WTC11 (cell line): ENCODE data around the gene PAPOLA. TPM values are rescaled to one million over a fixed set of nuclear protein-coding genes. Genes with fewer than 3 reads are reported as not detected.
A peak's percentile ranks its signal among the peaks of the same experiment; 100 is the strongest.

Experiments used
- ATAC-seq: fragments of 200-7000 bp; cut with Tn5 transposase; 2 replicates; pipeline ENCODE4 v1.10.0; 2021; ENCODE audit warnings: mild to moderate bottlenecking, moderate library complexity
- CTCF ChIA-PET: fragments of 300-600 bp; sonication (Branson Sonifier 250); formaldehyde crosslinking; loops from one replicate; lab custom pipeline; 2021; ENCODE audit warnings: antibody characterized with exemption; lab: Charles Lee
- POLR2A ChIA-PET: fragments of 350-600 bp; sonication (Branson Sonifier 250); formaldehyde crosslinking; loops from one replicate; lab custom pipeline; 2021; ENCODE audit warnings: antibody characterized with exemption; lab: Charles Lee
- DNase-seq: peaks from one replicate; pipeline ENCODE4 v3.0.0; 2021; ENCODE audit warnings: low spot score
- H3K27ac Mint-ChIP-seq: 2 replicates; pipeline ENCODE4 v1.8.0; 2021; ENCODE audit warnings: mixed read lengths
- H3K27me3 Mint-ChIP-seq: 2 replicates; pipeline ENCODE4 v1.8.0; 2021; ENCODE audit warnings: low read depth, mild to moderate bottlenecking, moderate library complexity, mixed read lengths
- H3K36me3 Mint-ChIP-seq: 2 replicates; pipeline ENCODE4 v1.8.0; 2021; ENCODE audit warnings: mixed read lengths
- H3K4me1 Mint-ChIP-seq: 2 replicates; pipeline ENCODE4 v1.8.0; 2022; ENCODE audit warnings: mixed read lengths
- H3K4me3 Mint-ChIP-seq: 2 replicates; pipeline ENCODE4 v1.8.0; 2021; ENCODE audit warnings: mild to moderate bottlenecking, moderate library complexity, mixed read lengths
- H3K9me3 Mint-ChIP-seq: 2 replicates; pipeline ENCODE4 v1.8.0; 2021; ENCODE audit warnings: mixed read lengths
- AFF4 ChIP-seq: sonication (generic); formaldehyde crosslinking; IDR thresholded peaks from 2 replicates; pipeline ENCODE4 v1.8.1; 2023; ENCODE audit warnings: mild to moderate bottlenecking, missing genetic modification reagents, borderline replicate concordance
- ATF3 ChIP-seq: sonication (generic); formaldehyde crosslinking; conservative IDR thresholded peaks from 2 replicates; pipeline ENCODE4 v1.8.1; 2022; ENCODE audit warnings: mild to moderate bottlenecking, missing genetic modification reagents
- CDX4 ChIP-seq: fragments of 250-450 bp; sonication (Bioruptor Pico); IDR thresholded peaks from 2 replicates; pipeline ENCODE4 v1.9.0; 2021; ENCODE audit warnings: moderate library complexity, mild to moderate bottlenecking, inconsistent platforms, borderline replicate concordance
- E2F4 ChIP-seq: sonication (generic); formaldehyde crosslinking; IDR thresholded peaks from 2 replicates; pipeline ENCODE4 v1.8.1; 2022; ENCODE audit warnings: low read depth, mild to moderate bottlenecking, moderate library complexity, missing genetic modification reagents, borderline replicate concordance
- E2F5 ChIP-seq: sonication (generic); formaldehyde crosslinking; IDR thresholded peaks from 2 replicates; pipeline ENCODE4 v1.8.1; 2022; ENCODE audit warnings: mild to moderate bottlenecking, moderate library complexity, missing genetic modification reagents
- EMX1 ChIP-seq: fragments of 250-450 bp; sonication (Bioruptor Pico); IDR thresholded peaks from 2 replicates; pipeline ENCODE4 v1.8.0; 2021; ENCODE audit warnings: mild to moderate bottlenecking
- FOXP1 ChIP-seq: sonication (generic); formaldehyde crosslinking; IDR thresholded peaks from 2 replicates; pipeline ENCODE4 v1.8.0; 2022; ENCODE audit warnings: missing genetic modification reagents, mild to moderate bottlenecking, moderate library complexity, borderline replicate concordance
- GRHL2 ChIP-seq: fragments of 250-450 bp; sonication (Bioruptor Pico); IDR thresholded peaks from 2 replicates; pipeline ENCODE4 v1.8.0; 2022; ENCODE audit warnings: mild to moderate bottlenecking, moderate library complexity; ENCODE audit not compliant: insufficient replicate concordance, severe bottlenecking
- NFE2L1 ChIP-seq: sonication (generic); formaldehyde crosslinking; IDR thresholded peaks from 2 replicates; pipeline ENCODE4 v1.8.1; 2023; ENCODE audit warnings: missing genetic modification reagents
- SMAD4 ChIP-seq: sonication (generic); formaldehyde crosslinking; IDR thresholded peaks from 2 replicates; pipeline ENCODE4 v1.8.0; 2022; ENCODE audit warnings: mild to moderate bottlenecking, missing genetic modification reagents
- STAT6 ChIP-seq: sonication (generic); formaldehyde crosslinking; conservative IDR thresholded peaks from 2 replicates; pipeline ENCODE4 v1.8.1; 2023; ENCODE audit warnings: mild to moderate bottlenecking, low read depth, missing genetic modification reagents, moderate library complexity
- TEAD4 ChIP-seq: sonication (generic); formaldehyde crosslinking; IDR thresholded peaks from 2 replicates; pipeline ENCODE4 v1.8.0; 2022; ENCODE audit warnings: mild to moderate bottlenecking, missing genetic modification reagents
- ZNF281 ChIP-seq: sonication (generic); formaldehyde crosslinking; IDR thresholded peaks from 2 replicates; pipeline ENCODE4 v1.8.0; 2023; ENCODE audit warnings: mild to moderate bottlenecking, missing genetic modification reagents
- ZNF423 ChIP-seq: fragments of 250-450 bp; sonication (Bioruptor Pico); IDR thresholded peaks from 2 replicates; pipeline ENCODE4 v2.1.2; 2022; ENCODE audit warnings: mild to moderate bottlenecking, moderate library complexity
- ZNF512 ChIP-seq: sonication (generic); formaldehyde crosslinking; IDR thresholded peaks from 2 replicates; pipeline ENCODE4 v1.8.1; 2022; ENCODE audit warnings: missing genetic modification reagents, borderline replicate concordance
- total RNA-seq: library from RNA; stranded (reverse); gene quantifications from 3 replicates; pipeline ENCODE4 v1.2.3, GENCODE V29; 2021

Gene PAPOLA
- total RNA-seq, 1 experiment from 2014 or later = 210 TPM

- TF ChIP-seq ZNF281 (CRISPR knock-in tag) = no peak
- TF ChIP-seq E2F5 (CRISPR knock-in tag) = no peak
These were observed 9.5 kb downstream of the PAPOLA start (continued) for GRCh38 chr14:96511667-96512066.

- peak overlapping the region; percentile 77 for H3K27ac Mint-ChIP-seq
- peaks cover 81% of the 10 kb centered on the region for H3K4me1 Mint-ChIP-seq
- peak overlapping the region; percentile 47 for H3K4me3 Mint-ChIP-seq
- no peaks in the 10 kb centered on the region for H3K27me3 Mint-ChIP-seq
- ATAC-seq = no peak
- TF ChIP-seq ATF3 (no peak), GRHL2 (CRISPR knock-in tag) (no peak), STAT6 (CRISPR knock-in tag) (no peak), ZNF512 (no peak), ZNF423 (CRISPR knock-in tag) (no peak), CDX4 (CRISPR knock-in tag) (no peak), TEAD4 (CRISPR knock-in tag) (no peak), E2F4 (CRISPR knock-in tag) (no peak), FOXP1 (CRISPR knock-in tag) (no peak), AFF4 (no peak), EMX1 (no peak), SMAD4 (CRISPR knock-in tag) (no peak), NFE2L1 (CRISPR knock-in tag) (no peak)
- TF ChIP-seq, all 79 proteins: peak for 0
- DNase-seq = no peak
- no peaks in the 10 kb centered on the region for H3K36me3 Mint-ChIP-seq
- CTCF ChIA-PET = interaction anchor here (0.5 to 1.6 kb wide), 3 partner anchors 14 to 204 kb away, joined by 3 to 6 read pairs (median 5); no protein-coding TSS in a partner anchor
- POLR2A ChIA-PET = no interaction called here
- no peaks in the 10 kb centered on the region for H3K9me3 Mint-ChIP-seq
These were observed 9.9 kb downstream of the PAPOLA start for GRCh38 chr14:96512122-96512521.
